Astrocyte of the spinal cord (primary cell): ENCODE results near the gene MACROD2.

ENCODE experiments used
- DNase-seq: peaks from one replicate; pipeline ENCODE4 v3.0.0; 2011; ENCODE audit warnings: low read depth, low spot score
- H3K4me3 ChIP-seq: 2 replicates; pipeline ENCODE4 v1.5.1; 2011; ENCODE audit warnings: low read depth, mild to moderate bottlenecking, low read length, moderate library complexity
- CTCF ChIP-seq: IDR thresholded peaks from 2 replicates; pipeline ENCODE4 v1.5.1; 2012; ENCODE audit warnings: low read depth, mild to moderate bottlenecking, low read length, inconsistent platforms
- in situ Hi-C: cut with HindIII; loops from 2 replicates; pipeline ENCODE4 v1.10.0; 2017; ENCODE audit warnings: low sequenced_read_pairs

The MACROD2 gene

GRCh38 chr20:15327123-15327522 is 1331.8 kb downstream of the MACROD2 start:
- in situ Hi-C loops, result no loop called here

GRCh38 chr20:15328084-15328483 is 1332.8 kb downstream of the MACROD2 start:
- no peak for DNase-seq
- H3K4me3 ChIP-seq, result no peak overlapping the region
- no peak for TF ChIP-seq CTCF
- in situ Hi-C loops, result no loop called here

More at GRCh38 chr20:15327123-15327522, 1331.8 kb downstream of the MACROD2 start:
- no peak for TF ChIP-seq CTCF
- DNase-seq, result no peak
- H3K4me3 ChIP-seq, result no peak overlapping the region

GRCh38 chr20:15332711-15333160 is 1337.4 kb downstream of the MACROD2 start:
- no peak for DNase-seq

GRCh38 chr20:15333170-15333569 is 1337.9 kb downstream of the MACROD2 start:
- no peak for DNase-seq
- in situ Hi-C loops, result no loop called here
- no peak overlapping the region for H3K4me3 ChIP-seq
- TF ChIP-seq CTCF, result no peak

More at GRCh38 chr20:15332711-15333160, 1337.4 kb downstream of the MACROD2 start:
- H3K4me3 ChIP-seq, result no peak overlapping the region
- in situ Hi-C loops, result no loop called here
- no peak for TF ChIP-seq CTCF

GRCh38 chr20:15336011-15336410 is 1340.7 kb downstream of the MACROD2 start:
- H3K4me3 ChIP-seq, result no peak overlapping the region
- in situ Hi-C loops, result no loop called here
- no peak for TF ChIP-seq CTCF
- no peak for DNase-seq

GRCh38 chr20:15336536-15336935 is 1341.2 kb downstream of the MACROD2 start:
- no peak for TF ChIP-seq CTCF
- in situ Hi-C loops, result no loop called here
- H3K4me3 ChIP-seq, result no peak overlapping the region
- DNase-seq, result no peak

GRCh38 chr20:15339264-15339663 is 1343.9 kb downstream of the MACROD2 start:
- no peak overlapping the region for H3K4me3 ChIP-seq
- in situ Hi-C loops, result no loop called here
- no peak for TF ChIP-seq CTCF
- no peak for DNase-seq
